WTC11 (cell line): Measurements from ENCODE around the gene SMIM26. TPM values are rescaled to one million over a fixed set of nuclear protein-coding genes. Genes with fewer than 3 reads are reported as not detected.

Experiments
- total RNA-seq: library from RNA; stranded (reverse); gene quantifications from 3 replicates; pipeline ENCODE4 v1.2.3, GENCODE V29; 2021

The SMIM26 gene
- total RNA-seq, 1 experiment from 2014 or later = 71.9 TPM

Other genes with a start within 250 kb of the SMIM26 start
- gene DZANK1, start 100.4 kb upstream of the SMIM26 start, total RNA-seq = 6.1 to 8.2 TPM (median 7.7 TPM) in 3 replicates
- gene POLR3F, start 100.0 kb upstream of the SMIM26 start, total RNA-seq = 11.7 to 12.8 TPM (median 12.7 TPM) in 3 replicates
- 10.4 to 12.2 TPM (median 12.1 TPM) in 3 replicates for gene RBBP9, start 70.2 kb upstream of the SMIM26 start, total RNA-seq
- 57.0 to 67.1 TPM (median 59.6 TPM) in 3 replicates for gene SEC23B, start 59.5 kb upstream of the SMIM26 start, total RNA-seq
- 69.8 to 71.1 TPM (median 70.1 TPM) in 3 replicates for gene DTD1, start 20.6 kb downstream of the SMIM26 start, total RNA-seq
- gene SCP2D1, start 246.4 kb downstream of the SMIM26 start, total RNA-seq = not detected in 3 replicates